Liver (tissue), 9 donors: ENCODE measurements around the gene GJD3. TPM values are rescaled to one million over a fixed set of nuclear protein-coding genes. Genes with fewer than 3 reads are reported as not detected.

Experiments used
- DNase-seq: peaks from one replicate; pipeline ENCODE4 v3.0.0-alpha.2; 2017; ENCODE audit warnings: low spot score
- H3K27ac ChIP-seq, 2 donors: one replicate each; pipeline ENCODE4 v1.7.0; 2013; ENCODE audit warnings: inconsistent platforms in 2 of 2, low read length in 2 of 2, control low read depth in 1 of 2, low read depth in 1 of 2, mild to moderate bottlenecking in 1 of 2
- H3K27me3 ChIP-seq, 4 donors: one replicate each; pipeline versions ENCODE4 v1.6.1 to v1.7.0; 2013; ENCODE audit warnings: low read length in 3 of 4, inconsistent platforms in 1 of 4, mild to moderate bottlenecking in 1 of 4, moderate library complexity in 1 of 4; ENCODE audit not compliant: control insufficient read depth in 4 of 4, insufficient read depth in 4 of 4
- H3K36me3 ChIP-seq, 4 donors: one replicate each; pipeline versions ENCODE4 v1.6.1 to v1.7.0; 2013; ENCODE audit warnings: low read length in 3 of 4, mild to moderate bottlenecking in 3 of 4, low read depth in 1 of 4, moderate library complexity in 1 of 4; ENCODE audit not compliant: control insufficient read depth in 4 of 4, insufficient read depth in 3 of 4
- H3K4me1 ChIP-seq, 4 donors: one replicate each; pipeline versions ENCODE4 v1.6.1 to v1.7.0; 2013; ENCODE audit warnings: low read length in 3 of 4, mild to moderate bottlenecking in 3 of 4, moderate library complexity in 1 of 4; ENCODE audit not compliant: control insufficient read depth in 4 of 4, insufficient read depth in 4 of 4
- H3K4me3 ChIP-seq, 3 donors: one replicate each; pipeline versions ENCODE4 v1.6.1 to v1.7.0; 2013; ENCODE audit warnings: low read length in 3 of 3, control low read depth in 1 of 3, low read depth in 1 of 3, mild to moderate bottlenecking in 1 of 3
- H3K9ac ChIP-seq, 2 donors: one replicate each; pipeline ENCODE4 v1.7.0; 2013; ENCODE audit warnings: low read length in 2 of 2, mild to moderate bottlenecking in 2 of 2, moderate library complexity in 2 of 2, control low read depth in 1 of 2, low read depth in 1 of 2
- H3K9me3 ChIP-seq, 4 donors: one replicate each; pipeline versions ENCODE4 v1.6.1 to v1.7.0; 2013; ENCODE audit warnings: low read length in 3 of 4; ENCODE audit not compliant: control insufficient read depth in 4 of 4
- CTCF ChIP-seq: fragments of 150-350 bp; IDR thresholded peaks from 2 replicates; pipeline ENCODE4 v1.5.1; 2017; ENCODE audit warnings: improper control_type of control experiment, low read depth, low read length; ENCODE audit not compliant: missing input control
- EGR1 ChIP-seq, 2 donors: IDR thresholded peaks; 2 replicates each; pipeline ENCODE4 v1.6.1; 2016 to 2018; ENCODE audit warnings: antibody characterized with exemption in 2 of 2, low read depth in 2 of 2
- FOXA1 ChIP-seq: IDR thresholded peaks from 2 replicates; pipeline ENCODE4 v1.6.1; 2016; ENCODE audit warnings: antibody characterized with exemption
- FOXA2 ChIP-seq: IDR thresholded peaks from 2 replicates; pipeline ENCODE4 v1.6.1; 2016; ENCODE audit warnings: antibody characterized with exemption
- HNF4A ChIP-seq, 2 donors: conservative IDR thresholded peaks; 2 replicates each; pipeline ENCODE4 v1.6.1; 2016; ENCODE audit warnings: antibody characterized with exemption in 2 of 2, mild to moderate bottlenecking in 2 of 2
- HNF4G ChIP-seq: IDR thresholded peaks from 2 replicates; pipeline ENCODE4 v1.6.1; 2016; ENCODE audit warnings: antibody characterized with exemption
- JUND ChIP-seq, 2 donors: IDR thresholded peaks; 2 replicates each; pipeline ENCODE4 v1.6.1; 2016; ENCODE audit warnings: antibody characterized with exemption in 2 of 2
- MAX ChIP-seq: IDR thresholded peaks from 2 replicates; pipeline ENCODE4 v1.6.1; 2016; ENCODE audit warnings: antibody characterized with exemption
- NR2F2 ChIP-seq: IDR thresholded peaks from 2 replicates; pipeline ENCODE4 v1.6.1; 2016; ENCODE audit warnings: antibody characterized with exemption
- RAD21 ChIP-seq, 2 donors: IDR thresholded peaks; 2 replicates each; pipeline ENCODE4 v1.6.1; 2016; ENCODE audit warnings: antibody characterized with exemption in 2 of 2, mild to moderate bottlenecking in 2 of 2
- REST ChIP-seq: IDR thresholded peaks from 2 replicates; pipeline ENCODE4 v1.6.1; 2016; ENCODE audit warnings: antibody characterized with exemption, mild to moderate bottlenecking
- RXRA ChIP-seq, 2 donors: IDR thresholded peaks; 2 replicates each; pipeline ENCODE4 v1.6.1; 2017 to 2018; ENCODE audit warnings: antibody characterized with exemption in 2 of 2, mild to moderate bottlenecking in 1 of 2
- SP1 ChIP-seq: IDR thresholded peaks from 2 replicates; pipeline ENCODE4 v1.6.1; 2018; ENCODE audit warnings: antibody characterized with exemption, mild to moderate bottlenecking
- TAF1 ChIP-seq: conservative IDR thresholded peaks from 2 replicates; pipeline ENCODE4 v1.6.1; 2016; ENCODE audit warnings: antibody characterized with exemption, mild to moderate bottlenecking
- YY1 ChIP-seq: IDR thresholded peaks from 2 replicates; pipeline ENCODE4 v1.6.1; 2016; ENCODE audit warnings: antibody characterized with exemption, mild to moderate bottlenecking
- ZBTB33 ChIP-seq: IDR thresholded peaks from 2 replicates; pipeline ENCODE4 v1.6.1; 2016; ENCODE audit warnings: antibody characterized with exemption
- WGBS: extraction: QIAGEN DNeasy Blood & Tissue Kit; methylation state at CpG from one replicate; pipeline ENCODE4 v1.1.7; 2013; 5-methylcytosine and 5-hydroxymethylcytosine counted together
- polyA plus RNA-seq, 2 donors: library from polyadenylated mRNA; stranded (reverse) in 1 of 2; unstranded in 1 of 2; fragments of 200-250 nt in 1 of 2; fragments of >200 nt in 1 of 2; fragmentation: Nextera tagmentation in 1 of 2; extraction: Ambion mirVana in 1 of 2; gene quantifications; one replicate each; pipeline versions ENCODE4 v1.2.1 to v1.2.3, GENCODE V29; 2013 to 2015
- total RNA-seq, 2 donors: library from RNA; depleted of rRNA; stranded (reverse); fragments of >200 nt; gene quantifications; one replicate each; pipeline ENCODE4 v1.2.3, GENCODE V29; 2014
- donor health status: healthy.
- donor health status: healthy.
- donor health status: healthy.
- donor health status: healthy.
- donor health status: healthy.

The GJD3 gene
- total and polyA plus RNA-seq, 4 donors, result 0.47 to 0.59 (median 0.48) TPM; not detected in 1

- H3K9me3 ChIP-seq, result no peaks in the 10 kb centered on the region
- no peak for TF ChIP-seq TAF1
- TF ChIP-seq JUND (IDR thresholded peaks at IDR 0.05), result peak in 1 of 2 donors; percentile 6
- no peaks in the 10 kb centered on the region for H3K27me3 ChIP-seq
- H3K27ac ChIP-seq, result peak overlapping the region in 1 of 2 donors; percentile 11
- no peaks in the 10 kb centered on the region for H3K36me3 ChIP-seq
- H3K9ac ChIP-seq, result no peak overlapping the region
- no peak overlapping the region for H3K4me3 ChIP-seq
- H3K4me1 ChIP-seq, result peaks cover 46 to 86% (median 60%) of the 10 kb centered on the region in 4 donors
- WGBS, result 92% methylated on average over 8 of the region's 8 CpGs
- no peak for DNase-seq
Measured at GRCh38 chr17:40335620-40336019, 28.9 kb downstream of the GJD3 start.

- Histone ChIP-seq H3K27me3 (no peaks in the 10 kb centered on the region), H3K9ac (no peak overlapping the region), H3K4me1 (peaks cover 49 to 86% (median 66%) of the 10 kb centered on the region in 4 donors), H3K36me3 (no peaks in the 10 kb centered on the region), H3K9me3 (no peaks in the 10 kb centered on the region), H3K4me3 (no peak overlapping the region), H3K27ac (peak overlapping the region; percentile 59 to 68)
- no peak for DNase-seq
- TF ChIP-seq RXRA (IDR thresholded peaks at IDR 0.05), result peak in 1 of 2 donors; percentile 12
- TF ChIP-seq SP1, result peak; percentile 17
- TF ChIP-seq REST, result no peak
- WGBS, result 76% methylated on average over 4 of the region's 4 CpGs
Measured at GRCh38 chr17:40333781-40334448, 30.6 kb downstream of the GJD3 start.

GRCh38 chr17:40331743-40332641 lies 32.5 kb downstream of the GJD3 start:
- 13% methylated on average over 22 of the region's 22 CpGs for WGBS
- peak; percentile 66 for DNase-seq
- peak overlapping the region; percentile 69 to 87 for H3K27ac ChIP-seq
- peak overlapping the region in 1 of 3 donors; percentile 3 for H3K4me3 ChIP-seq
- no peaks in the 10 kb centered on the region for H3K27me3 ChIP-seq
- peaks cover 48 to 87% (median 81%) of the 10 kb centered on the region in 4 donors for H3K4me1 ChIP-seq
- no peaks in the 10 kb centered on the region for H3K36me3 ChIP-seq
- no peak overlapping the region for H3K9ac ChIP-seq
- H3K9me3 ChIP-seq, result no peaks in the 10 kb centered on the region
- TF ChIP-seq MAX, result peak; percentile 80
- peak; percentile 2 for TF ChIP-seq CTCF
- TF ChIP-seq SP1, result peak; percentile 97
- peak; percentile 79 to 89 for TF ChIP-seq HNF4A (conservative IDR thresholded peaks at IDR 0.05)
- TF ChIP-seq YY1, result peak; percentile 66
- TF ChIP-seq ZBTB33, result peak; percentile 75
- TF ChIP-seq JUND (IDR thresholded peaks at IDR 0.05), result peak; percentile 67 to 77
- TF ChIP-seq HNF4G, result peak; percentile 82
- TF ChIP-seq EGR1 (IDR thresholded peaks at IDR 0.05; ENCODE audit: low read depth in 2 of 2), result peak; percentile 61 to 85
- peak; percentile 29 to 47 for TF ChIP-seq RAD21 (IDR thresholded peaks at IDR 0.05)
- TF ChIP-seq NR2F2, result peak; percentile 79
- TF ChIP-seq FOXA1, result peak; percentile 37
- TF ChIP-seq FOXA2, result peak; percentile 55
- TF ChIP-seq TAF1, result no peak
